ENCODE results near the gene HOXB1. TPM values are rescaled to one million over a fixed set of nuclear protein-coding genes. Genes with fewer than 3 reads are reported as not detected.

HOXB1 gene
- polyA plus RNA-seq, 1 of the 3 experiments (the other 2 are of a cell fraction), result not detected

- no peak for DNase-seq
- 22% methylated on average over 36 of the region's 36 CpGs for WGBS (ENCODE audit: low lambda C conversion rate)
- Histone ChIP-seq H3K4me1 (ENCODE audit: control insufficient read depth in 1 of 2, insufficient read depth in 2 of 2, low read depth in 1 of 2, low read length in 1 of 2) (no peaks in the 10 kb centered on the region), H3K9me3 (no peaks in the 10 kb centered on the region), H3F3A (replicated peaks; ENCODE audit: insufficient read depth) (no peaks in the 10 kb centered on the region), H4K20me1 (ENCODE audit: insufficient read depth) (peaks cover 2% of the 10 kb centered on the region; the same call in 1 of the 2 replicates), H3K79me2 (ENCODE audit: insufficient read depth) (no peaks in the 10 kb centered on the region), H3K9me2 (no peaks in the 10 kb centered on the region), H3K4me2 (peak overlapping the region; percentile 38; the same call in 1 of the 2 replicates), H3K36me3 (replicated peaks in 1 of 2; ENCODE audit: control insufficient read depth in 1 of 2, insufficient read depth in 2 of 2, low read length in 1 of 2) (no peaks in the 10 kb centered on the region), H3K27ac (ENCODE audit: low read depth in 2 of 2, low read length in 1 of 2) (no peak overlapping the region), H2AFZ (ENCODE audit: low read depth) (0 out of 2 replicates have a peak overlapping the region, but pooled peaks have one; percentile 56), H3K9ac (no peak overlapping the region), H3K27me3 (ENCODE audit: insufficient read depth) (peaks cover 97% of the 10 kb centered on the region), H3K4me3 (ENCODE audit: low read depth in 2 of 2, low read length in 1 of 2) (no peak overlapping the region)
- POLR2A ChIA-PET, result no interaction called here
- TF ChIP-seq EP300 (IDR thresholded peaks at IDR 0.05; ENCODE audit: borderline replicate concordance in 1 of 2, low read depth in 1 of 2, low read length in 1 of 2), result no peak
- no peak for TF ChIP-seq CTCF (IDR thresholded peaks at IDR 0.05)
- TF ChIP-seq NFIC (IDR thresholded peaks at IDR 0.05; ENCODE audit: borderline replicate concordance), result no peak
- peak; percentile 23; the same call in 1 of the 2 replicates for TF ChIP-seq PBX3 (IDR thresholded peaks at IDR 0.05)
- TF ChIP-seq GABPA (IDR thresholded peaks at IDR 0.05; ENCODE audit: low read depth), result no peak
- TF ChIP-seq EZH2phosphoT487 (IDR thresholded peaks at IDR 0.05; ENCODE audit: borderline replicate concordance, low read depth), result peak; percentile 84; the same call in 1 of the 2 replicates
- CTCF ChIA-PET, result interaction anchor here (1.3 to 2.0 kb wide), 3 partner anchors 38 to 203 kb away, joined by 3 to 10 read pairs (median 4); no protein-coding TSS in a partner anchor
These were observed 24.7 kb upstream of the HOXB1 start for GRCh38 chr17:48555258-48556228.

GRCh38 chr17:48554412-48555257 lies 23.8 kb upstream of the HOXB1 start:
- ChIA-PET POLR2A (no interaction called here), CTCF (interaction anchor here (1.3 to 2.0 kb wide), 2 partner anchors 38 to 202 kb away, joined by 3 to 10 read pairs; no protein-coding TSS in a partner anchor)
- 7% methylated on average over 44 of the region's 44 CpGs for WGBS (ENCODE audit: low lambda C conversion rate)
- Histone ChIP-seq H3K4me1 (ENCODE audit: control insufficient read depth in 1 of 2, insufficient read depth in 2 of 2, low read depth in 1 of 2, low read length in 1 of 2) (no peaks in the 10 kb centered on the region), H3K27ac (ENCODE audit: low read depth in 2 of 2, low read length in 1 of 2) (no peak overlapping the region), H3K36me3 (replicated peaks in 1 of 2; ENCODE audit: control insufficient read depth in 1 of 2, insufficient read depth in 2 of 2, low read length in 1 of 2) (no peaks in the 10 kb centered on the region), H3K9me2 (no peaks in the 10 kb centered on the region), H2AFZ (ENCODE audit: low read depth) (0 out of 2 replicates have a peak overlapping the region, but pooled peaks have one; percentile 56), H3F3A (replicated peaks; ENCODE audit: insufficient read depth) (no peaks in the 10 kb centered on the region), H4K20me1 (ENCODE audit: insufficient read depth) (peaks cover 2% of the 10 kb centered on the region; the same call in 1 of the 2 replicates), H3K9ac (peak overlapping the region; percentile 16; the same call in 1 of the 2 replicates), H3K27me3 (ENCODE audit: insufficient read depth) (peaks cover 97% of the 10 kb centered on the region), H3K4me3 (ENCODE audit: low read depth in 2 of 2, low read length in 1 of 2) (no peak overlapping the region), H3K9me3 (no peaks in the 10 kb centered on the region), H3K4me2 (peak overlapping the region; percentile 38; the same call in 1 of the 2 replicates), H3K79me2 (ENCODE audit: insufficient read depth) (no peaks in the 10 kb centered on the region)
- no peak for DNase-seq
- TF ChIP-seq EZH2phosphoT487 (IDR thresholded peaks at IDR 0.05; ENCODE audit: borderline replicate concordance, low read depth), result peak; percentile 90; the same call in 1 of the 2 replicates
- TF ChIP-seq ZBTB33 (IDR thresholded peaks at IDR 0.05; ENCODE audit: borderline replicate concordance, low read depth), result no peak

All from SK-N-SH (cell line).